SIG-M5 (cell line): ENCODE measurements around the gene PEPD.

ENCODE experiments used
- DNase-seq: peaks from one replicate; lab custom pipeline; 2025; lab: John Stamatoyannopoulos, UW

The PEPD gene

GRCh38 chr19:33546656-33547055, 25.1 kb upstream of the PEPD start:
- DNase-seq, result no peak

GRCh38 chr19:33545217-33545981, 23.8 kb upstream of the PEPD start:
- DNase-seq, result no peak

- DNase-seq, result no peak
Observed at GRCh38 chr19:33535226-33535625, 13.6 kb upstream of the PEPD start.

GRCh38 chr19:33532859-33533460, 11.4 kb upstream of the PEPD start:
- no peak for DNase-seq

GRCh38 chr19:33530842-33531241, 9.3 kb upstream of the PEPD start:
- DNase-seq, result no peak

- DNase-seq, result no peak
Observed at GRCh38 chr19:33530296-33530695, 8.7 kb upstream of the PEPD start.

GRCh38 chr19:33529094-33529676, 7.6 kb upstream of the PEPD start:
- no peak for DNase-seq

GRCh38 chr19:33528404-33528803, 6.8 kb upstream of the PEPD start:
- DNase-seq, result no peak

- no peak for DNase-seq
Observed at GRCh38 chr19:33527125-33527524, 5.5 kb upstream of the PEPD start.

GRCh38 chr19:33524024-33524664, 2.6 kb upstream of the PEPD start:
- DNase-seq, result no peak

- DNase-seq, result no peak
Observed at GRCh38 chr19:33523167-33523566, 1.6 kb upstream of the PEPD start.

GRCh38 chr19:33522371-33522662, 726 bp upstream of the PEPD start:
- DNase-seq, result no peak

- no peak for DNase-seq
Observed at GRCh38 chr19:33520844-33521479, 629 bp downstream of the PEPD start.

GRCh38 chr19:33520048-33520643, 1.4 kb downstream of the PEPD start:
- no peak for DNase-seq

GRCh38 chr19:33519416-33519815, 2.2 kb downstream of the PEPD start:
- no peak for DNase-seq

- DNase-seq, result no peak
Observed at GRCh38 chr19:33518541-33518940, 3.0 kb downstream of the PEPD start.

- no peak for DNase-seq
Observed at GRCh38 chr19:33517922-33518321, 3.7 kb downstream of the PEPD start.

- no peak for DNase-seq
Observed at GRCh38 chr19:33515921-33516320, 5.7 kb downstream of the PEPD start.

- DNase-seq, result no peak
Observed at GRCh38 chr19:33514885-33515551, 6.6 kb downstream of the PEPD start.

- no peak for DNase-seq
Observed at GRCh38 chr19:33513424-33513823, 8.2 kb downstream of the PEPD start.

GRCh38 chr19:33512580-33513137, 8.9 kb downstream of the PEPD start:
- no peak for DNase-seq
